Fibroblast of pulmonary artery (primary cell): ENCODE results near the gene TREM2.

Experiments used
- DNase-seq: peaks from one replicate; pipeline ENCODE4 v3.0.0-alpha.2; 2010; ENCODE audit warnings: low read depth
- H3K4me3 ChIP-seq: replicated peaks from 2 replicates; pipeline ENCODE4 v1.5.1; 2011; ENCODE audit warnings: low read depth, mild to moderate bottlenecking, control low read depth, low read length, moderate library complexity
- CTCF ChIP-seq: IDR thresholded peaks from 2 replicates; pipeline ENCODE4 v1.5.1; 2011; ENCODE audit warnings: mild to moderate bottlenecking, control low read depth, low read length, inconsistent platforms; ENCODE audit errors: missing control alignments

TREM2 gene

DNA sequence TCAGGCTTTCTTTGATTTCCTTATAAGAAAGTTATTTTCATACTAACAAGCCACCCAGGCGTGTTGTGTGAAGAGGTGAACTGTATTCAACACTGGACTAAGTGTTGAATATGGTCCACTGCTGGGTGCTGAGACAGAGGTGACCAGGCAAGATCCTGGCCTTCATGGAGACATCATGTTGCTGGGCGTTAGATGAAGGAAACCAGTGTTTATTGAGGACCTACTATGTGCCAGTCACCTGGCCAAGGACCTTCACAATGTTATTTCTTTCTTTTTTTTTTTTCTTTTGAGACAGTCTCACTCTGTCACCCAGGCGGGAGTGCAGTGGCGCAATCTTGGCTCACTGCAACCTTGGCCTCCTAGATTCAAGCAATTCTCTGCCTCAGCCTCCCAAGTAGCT is 6.9 kb downstream of the TREM2 start:
- H3K4me3 ChIP-seq = no peak overlapping the region
- TF ChIP-seq CTCF = no peak

GRCh38 chr6:41155132-41155805 is 7.6 kb downstream of the TREM2 start:
- no peak overlapping the region for H3K4me3 ChIP-seq
- no peak for TF ChIP-seq CTCF
- no peak for DNase-seq

More for the DNA sequence above, 6.9 kb downstream of the TREM2 start:
- no peak for DNase-seq

- no peak for DNase-seq
- no peak for TF ChIP-seq CTCF
- no peak within 1 kb of the TSS for H3K4me3 ChIP-seq
Measured at GRCh38 chr6:41153992-41154625, 8.8 kb downstream of the TREM2 start, which contains the start of gene TREML1. TSS of gene TREML1 (minus strand) at chr6:41154347. CDS start at chr6:41154288, 59 bp downstream.

DNA sequence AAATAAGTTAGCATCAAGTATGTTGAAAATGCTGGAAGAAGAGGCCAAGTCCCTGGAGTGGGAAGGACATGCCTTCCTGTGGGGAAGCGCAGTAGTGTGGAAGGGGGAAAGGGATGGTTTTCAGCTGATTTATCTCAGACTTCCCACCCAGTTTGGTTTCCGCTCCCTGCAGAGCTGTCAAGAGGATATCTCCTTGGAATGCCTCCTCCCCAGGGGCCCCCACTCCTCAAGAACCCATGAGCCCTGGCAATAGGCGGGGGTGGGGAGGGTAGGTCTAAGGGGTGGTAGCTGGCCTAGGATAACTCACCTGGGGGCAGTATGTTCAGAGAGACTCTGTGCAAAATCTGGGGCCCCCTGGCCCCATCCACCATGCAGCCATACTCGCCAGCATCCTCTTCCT is 9.5 kb downstream of the TREM2 start:
- TF ChIP-seq CTCF = no peak
- no peak overlapping the region for H3K4me3 ChIP-seq
- DNase-seq = no peak

DNA sequence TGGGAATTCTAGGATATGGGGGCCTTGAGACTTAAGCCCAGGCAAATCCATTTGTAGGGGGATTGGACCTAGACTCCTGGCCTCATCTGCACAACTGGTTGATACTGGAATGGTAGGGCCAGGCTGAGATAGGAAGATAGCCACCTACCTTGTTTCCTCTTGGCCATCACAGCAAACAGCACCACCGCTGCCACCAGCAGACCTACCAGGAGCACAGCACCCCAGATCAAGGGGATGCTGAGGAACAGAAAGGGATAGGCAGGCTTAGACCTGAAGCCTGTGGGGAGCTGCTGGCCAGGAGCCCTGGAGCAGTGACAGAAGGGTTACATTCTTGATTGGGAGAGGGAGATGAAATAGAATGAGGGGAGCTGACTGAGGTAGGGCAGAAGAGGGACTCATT is 12.2 kb downstream of the TREM2 start:
- no peak for DNase-seq
- H3K4me3 ChIP-seq = no peak overlapping the region
- no peak for TF ChIP-seq CTCF

- no peak for TF ChIP-seq CTCF
- H3K4me3 ChIP-seq = no peak overlapping the region
- no peak for DNase-seq
Measured at GRCh38 chr6:41147917-41148316, 15.0 kb downstream of the TREM2 start.

DNA sequence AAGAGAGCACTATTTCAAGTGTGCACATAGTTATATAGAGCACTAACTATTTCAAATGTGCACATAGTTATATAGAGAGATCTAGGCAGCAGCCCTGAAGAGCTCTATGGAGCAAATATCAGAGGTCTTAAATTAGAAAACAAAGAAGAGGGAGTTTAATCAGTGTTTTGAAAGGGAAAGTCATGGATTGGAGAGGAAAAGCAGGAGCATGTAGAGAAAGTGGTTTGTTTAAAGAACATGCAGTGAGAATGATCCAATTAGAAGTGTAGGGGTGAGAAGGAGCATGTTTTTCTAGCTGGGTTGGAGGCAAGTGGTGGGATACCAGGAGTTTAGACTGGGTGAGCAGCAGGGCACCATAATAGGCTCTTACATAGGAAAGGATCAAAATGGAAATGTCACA is 26.0 kb downstream of the TREM2 start:
- H3K4me3 ChIP-seq = no peak overlapping the region
- no peak for DNase-seq
- TF ChIP-seq CTCF = no peak
